ENCODE measurements around the gene PACS2.
"Not testable (repeated sequence)": the region's sequence is repeated elsewhere in the genome, so short reads cannot be mapped to it uniquely, and the experiment has no call there.

The PACS2 gene

DNA sequence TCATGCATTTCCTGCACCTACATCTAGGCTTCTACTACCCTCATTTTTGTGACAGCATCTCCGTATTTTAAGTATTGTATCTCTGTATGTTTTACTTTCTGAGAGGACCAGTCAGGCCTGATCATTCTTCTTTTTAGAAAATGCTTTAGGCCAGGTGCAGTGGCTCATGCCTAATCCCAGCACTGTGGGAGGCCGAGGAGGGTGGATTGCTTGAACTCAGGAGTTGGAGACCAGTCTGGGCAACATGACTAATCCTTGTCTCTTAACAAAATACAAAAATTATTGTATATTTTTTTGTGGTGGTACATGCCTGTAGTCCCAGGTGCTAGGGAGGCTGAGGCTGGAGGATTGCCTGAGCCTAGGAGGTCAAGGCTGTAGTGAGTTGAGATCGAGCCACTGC lies 36.9 kb downstream of the PACS2 start:
- DNase-seq (ENCODE audit: low spot score) = no peak

DNA sequence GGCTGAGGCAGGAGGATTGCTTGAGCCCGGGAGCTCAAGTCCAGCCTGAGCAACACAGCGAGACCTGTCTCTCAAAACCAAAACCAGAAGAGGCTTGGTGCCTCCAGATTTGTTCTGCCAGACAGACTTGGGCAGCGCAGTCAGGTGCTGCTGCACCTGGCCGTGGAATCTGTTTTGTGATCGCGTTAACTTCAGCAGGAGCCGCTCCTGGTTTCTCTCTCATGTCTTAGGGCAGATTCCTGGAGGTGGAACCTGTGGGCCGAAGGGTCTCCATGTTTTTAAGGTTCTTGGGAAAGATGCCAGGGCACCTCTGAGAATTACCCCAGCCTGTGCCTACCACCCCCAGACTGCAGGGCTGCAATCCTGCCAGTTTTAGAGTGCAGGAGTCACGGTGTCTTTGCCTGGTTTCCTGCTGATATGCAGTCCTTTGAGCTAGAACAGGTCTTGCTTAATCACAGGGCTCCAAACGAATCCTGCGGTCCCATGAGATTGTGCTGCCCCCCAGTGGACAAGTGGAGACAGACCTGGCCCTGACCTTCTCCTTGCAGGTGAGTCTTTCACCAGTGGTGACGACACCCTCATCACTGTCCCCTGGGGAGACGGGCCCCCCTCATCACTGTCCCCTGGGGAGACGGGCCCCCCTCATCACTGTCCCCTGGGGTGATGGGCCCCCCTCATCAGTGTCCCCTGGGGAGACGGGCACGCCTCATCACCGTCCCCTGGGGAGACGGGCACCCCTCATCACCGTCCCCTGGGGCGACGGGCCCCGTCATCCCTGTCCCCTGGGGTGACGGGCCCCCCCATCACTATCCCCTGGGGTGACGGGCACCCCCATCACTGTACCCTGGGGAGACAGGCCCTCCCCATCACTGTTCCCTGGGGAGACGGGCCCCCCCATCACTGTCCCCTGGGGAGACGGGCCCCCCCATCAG lies 37.6 kb downstream of the PACS2 start:
- peak; percentile 95 for DNase-seq (ENCODE audit: low spot score)

DNA sequence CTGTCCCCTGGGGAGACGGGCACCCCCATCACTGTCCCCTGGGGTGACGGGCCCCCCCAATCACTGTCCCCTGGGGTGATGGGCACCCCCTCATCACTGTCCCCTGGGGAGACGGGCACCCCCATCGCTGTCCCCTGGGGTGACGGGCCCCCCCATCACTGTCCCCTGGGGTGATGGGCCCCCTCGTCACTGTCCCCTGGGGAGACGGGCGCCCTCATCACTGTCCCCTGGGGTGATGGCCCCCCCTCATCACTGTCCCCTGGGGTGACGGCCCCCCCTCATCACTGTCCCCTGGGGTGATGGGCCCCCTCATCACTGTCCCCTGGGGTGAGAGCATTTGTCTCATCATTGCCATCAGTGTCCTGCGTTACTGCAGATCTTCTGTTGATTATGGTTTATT lies 38.6 kb downstream of the PACS2 start:
- DNase-seq (ENCODE audit: low spot score) = no peak

DNA sequence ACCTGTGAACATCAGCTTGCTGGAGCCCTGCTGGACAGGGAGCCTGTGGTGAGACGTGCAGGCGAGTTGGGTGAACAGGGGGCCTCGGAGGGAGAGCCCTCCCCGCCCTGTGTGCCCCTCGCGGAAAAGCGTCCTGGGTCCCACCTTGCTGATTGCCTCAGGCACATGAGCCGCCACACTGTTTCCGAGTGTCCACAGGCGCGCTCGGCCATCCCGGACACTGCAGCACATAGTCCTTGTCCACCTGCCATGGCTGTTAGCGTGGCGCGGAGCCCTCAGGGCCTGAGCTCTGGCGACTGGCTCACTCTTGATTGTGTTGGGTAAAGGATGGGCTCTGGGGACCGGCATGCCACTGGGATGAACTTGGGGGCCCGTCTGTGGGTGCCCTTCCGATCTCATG lies 40.0 kb downstream of the PACS2 start:
- DNase-seq (ENCODE audit: low spot score) = no peak

DNA sequence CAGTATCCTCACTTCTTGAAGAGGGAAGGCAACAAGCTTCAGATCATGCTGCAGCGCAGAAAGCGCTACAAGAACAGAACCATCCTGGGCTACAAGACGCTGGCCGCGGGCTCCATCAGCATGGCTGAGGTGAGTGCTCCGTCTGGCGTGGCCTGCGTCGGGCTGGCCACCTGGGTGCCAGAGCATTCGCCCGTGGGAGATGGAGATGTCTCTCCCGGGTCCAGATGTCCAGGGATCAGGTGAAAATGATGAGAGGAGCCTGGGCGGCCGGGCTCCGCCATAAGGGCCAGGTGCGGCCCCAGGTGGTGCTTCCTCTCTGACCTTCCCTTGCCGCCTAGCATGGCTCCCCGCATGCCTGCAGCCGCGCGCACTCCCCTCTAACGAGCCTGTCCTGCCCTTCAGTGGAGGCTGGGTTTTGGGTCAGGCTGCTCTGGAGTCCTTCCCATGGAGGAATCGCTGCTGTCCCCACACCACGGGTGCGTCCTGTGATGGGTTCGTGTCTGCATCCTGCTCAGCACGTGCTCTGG lies 40.6 kb downstream of the PACS2 start:
- DNase-seq (ENCODE audit: low spot score) = no peak

DNA sequence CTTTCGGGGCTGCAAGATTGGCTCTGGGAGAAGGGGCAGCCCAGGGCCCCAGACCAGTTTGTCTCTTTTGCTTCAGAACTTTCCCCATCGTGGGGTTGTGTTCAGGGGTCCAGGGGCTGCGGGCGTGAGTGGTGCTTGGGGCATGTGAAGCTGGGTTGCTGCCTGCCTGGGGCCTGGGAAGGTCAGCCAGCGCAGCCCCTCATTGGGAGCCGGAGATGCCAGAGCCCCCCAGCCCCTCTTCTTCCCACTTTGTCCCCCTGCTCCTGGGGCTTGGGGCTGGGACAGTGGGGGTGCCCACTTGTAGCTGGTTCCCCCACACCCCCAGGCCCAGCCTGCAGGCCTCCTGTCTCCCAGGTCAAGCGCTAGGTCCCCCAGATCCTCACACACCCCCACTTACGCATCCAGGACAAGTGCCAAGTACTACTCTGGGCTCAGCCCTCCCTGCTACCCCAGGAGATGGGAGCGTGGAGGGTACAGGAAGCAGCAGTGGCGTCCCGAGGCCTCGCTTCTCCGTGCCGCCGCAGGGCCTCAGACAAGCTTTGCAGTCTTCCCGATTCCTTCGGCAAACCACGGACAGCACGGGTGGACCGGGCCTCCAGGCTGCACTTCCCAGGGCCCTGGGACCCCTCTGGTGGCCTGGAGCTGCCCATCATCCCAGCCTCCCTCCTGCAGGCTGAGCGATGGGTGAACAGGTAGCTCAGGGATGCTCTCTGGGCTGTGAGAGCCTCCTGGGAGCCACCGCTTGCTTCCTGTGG lies 41.5 kb downstream of the PACS2 start:
- DNase-seq (ENCODE audit: low spot score) = no peak

DNA sequence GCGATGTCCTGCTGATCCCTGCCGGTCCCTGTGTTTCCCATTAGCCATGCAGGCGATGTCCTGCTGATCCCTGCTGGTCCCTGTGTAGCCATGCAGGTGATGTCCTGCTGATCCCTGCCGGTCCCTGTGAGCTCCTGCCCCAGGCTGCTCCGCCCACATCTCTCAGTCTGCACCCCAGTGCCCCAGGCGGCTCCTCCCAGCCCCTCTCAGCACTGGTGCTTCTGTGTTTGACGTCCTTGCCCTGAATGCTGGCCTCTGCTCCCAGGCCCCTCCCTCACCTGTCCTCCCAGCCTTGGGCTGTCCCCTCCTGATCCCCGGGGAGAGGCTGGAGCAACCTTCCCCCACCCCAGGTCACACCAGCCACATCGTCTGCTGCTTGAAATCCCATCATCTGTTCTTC lies 42.4 kb downstream of the PACS2 start:
- DNase-seq (ENCODE audit: low spot score) = no peak

DNA sequence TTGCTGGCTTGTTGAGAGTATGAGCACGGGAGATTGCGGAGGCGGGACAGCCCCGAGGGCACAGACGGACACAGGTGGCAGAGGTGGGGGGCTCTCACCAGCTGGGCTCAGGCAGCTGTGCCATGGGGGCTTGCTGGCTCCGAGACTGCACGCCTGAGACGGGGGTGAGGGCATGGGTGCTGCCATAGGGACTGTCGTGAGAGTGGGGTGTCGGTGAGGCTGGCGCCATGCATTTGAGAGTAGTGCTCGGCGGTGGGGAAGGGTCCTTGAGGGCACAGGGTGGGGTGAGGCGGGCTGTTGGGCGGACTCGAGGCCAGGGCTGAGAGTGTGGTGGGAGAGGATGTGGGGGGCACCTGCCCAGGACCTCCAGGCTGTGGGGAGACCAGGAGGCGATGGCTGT lies 43.1 kb downstream of the PACS2 start:
- DNase-seq (ENCODE audit: low spot score) = no peak

DNA sequence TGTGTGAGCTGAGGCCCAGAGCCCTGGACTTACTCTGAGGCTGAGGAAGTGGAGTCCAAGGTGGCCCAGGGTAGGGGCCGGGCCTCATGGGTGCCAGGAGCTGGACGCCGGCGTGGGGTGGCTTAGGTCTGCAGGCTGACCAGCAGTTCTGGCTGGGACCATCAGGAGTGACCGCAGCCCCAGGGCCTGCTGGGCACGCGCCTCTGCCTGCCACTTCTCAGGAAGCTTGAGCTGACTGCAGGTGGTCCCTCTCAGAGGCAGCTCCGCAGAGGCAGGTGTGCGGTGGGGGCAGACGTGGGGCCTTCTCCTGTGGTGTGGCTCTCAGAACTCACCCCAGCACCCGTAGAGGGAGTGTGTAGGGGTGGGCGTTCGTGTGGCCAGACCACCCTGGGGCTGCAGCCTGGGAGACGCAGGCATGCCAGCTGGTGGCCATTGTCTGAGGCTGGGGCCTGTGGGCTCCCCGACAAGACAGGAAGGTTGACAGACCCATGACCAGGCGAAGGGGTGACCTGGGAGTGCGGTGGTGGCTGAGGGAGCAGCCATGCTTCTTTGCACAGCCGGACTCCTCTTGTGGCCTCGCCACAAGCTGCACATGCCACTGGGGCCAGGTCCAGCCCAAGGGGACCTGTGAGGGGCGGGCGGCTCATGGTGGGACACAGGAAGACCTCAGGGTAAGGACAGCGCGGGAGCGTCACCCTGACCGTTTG lies 43.7 kb downstream of the PACS2 start:
- DNase-seq (ENCODE audit: low spot score) = no peak

DNA sequence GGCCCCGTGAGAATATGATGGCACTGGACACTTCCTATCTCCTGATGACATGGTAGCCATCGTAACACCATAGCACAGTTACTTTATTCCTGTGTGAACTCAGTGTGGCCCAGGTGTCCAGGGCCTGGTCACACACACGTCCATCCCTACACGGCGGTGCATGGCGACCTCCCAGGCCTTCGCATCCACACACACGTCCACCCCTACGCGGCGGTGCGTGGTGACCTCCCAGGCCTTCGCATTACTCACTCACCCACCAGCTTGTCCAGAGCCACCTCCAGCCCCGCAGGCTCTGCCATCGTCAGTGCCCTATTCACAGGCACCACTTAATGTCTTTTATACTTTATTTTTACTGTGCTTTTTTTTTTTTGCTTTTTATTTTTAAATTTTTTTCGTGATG lies 44.4 kb downstream of the PACS2 start:
- DNase-seq (ENCODE audit: low spot score) = no peak

DNA sequence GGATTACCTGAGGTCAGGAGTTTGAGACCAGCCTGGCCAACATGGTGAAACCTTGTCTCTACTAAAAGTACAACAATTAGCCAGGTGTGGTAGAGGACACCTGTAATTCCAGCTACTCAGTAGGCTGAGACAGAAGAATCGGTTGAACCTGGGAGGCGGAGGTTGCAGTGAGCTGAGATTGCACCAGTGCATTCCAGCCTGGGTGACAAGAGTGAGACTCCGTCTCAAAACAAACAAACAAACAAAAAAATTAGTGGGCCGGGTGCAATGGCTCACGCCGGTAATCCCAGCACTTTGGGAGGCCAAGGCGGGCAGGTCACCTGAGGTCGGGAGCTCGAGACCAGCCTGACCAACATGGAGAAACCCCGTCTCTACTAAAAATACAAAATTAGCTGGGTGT lies 46.9 kb downstream of the PACS2 start:
- not testable (repeated sequence) for DNase-seq (ENCODE audit: low spot score)

DNA sequence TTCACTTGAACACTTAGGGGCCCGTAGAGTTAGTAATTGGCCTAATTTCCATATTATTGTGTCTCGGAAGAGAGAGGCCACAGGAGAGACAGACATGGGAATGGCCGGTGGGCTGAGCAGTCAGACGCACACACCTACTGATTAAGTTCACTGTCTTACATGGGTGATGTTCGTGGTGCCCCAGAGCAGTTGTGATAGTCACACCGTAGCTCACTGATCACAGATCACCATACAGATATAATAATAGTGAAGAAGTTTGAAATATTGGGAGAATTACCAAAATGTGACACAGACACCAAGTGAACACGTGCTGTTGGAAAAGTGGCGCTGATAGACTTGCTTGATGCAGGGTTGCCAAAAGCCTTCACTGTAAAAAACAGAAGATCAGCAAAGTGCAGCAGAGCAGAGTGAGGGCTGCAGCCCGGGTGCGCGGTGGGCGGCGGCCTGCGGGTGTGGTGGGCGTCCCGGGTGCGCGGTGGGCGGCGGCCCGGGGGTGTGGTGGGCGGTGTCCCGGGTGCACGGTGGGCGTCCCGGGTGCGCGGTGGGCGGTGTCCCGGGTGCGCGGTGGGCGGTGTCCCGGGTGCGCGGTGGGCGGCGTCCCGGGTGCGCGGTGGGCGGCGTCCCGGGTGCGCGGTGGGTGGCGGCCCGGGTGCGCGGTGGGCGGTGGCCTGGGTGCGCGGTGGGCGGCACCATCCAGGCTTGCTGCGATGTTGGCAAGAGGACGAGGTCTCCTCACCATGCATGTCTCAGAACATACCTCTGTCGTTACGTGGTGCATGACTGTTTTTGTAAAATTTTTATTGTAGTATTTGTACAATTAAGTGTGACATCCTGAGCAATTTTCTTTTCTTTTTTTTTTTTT lies 49.5 kb downstream of the PACS2 start:
- DNase-seq (ENCODE audit: low spot score) = no peak

DNA sequence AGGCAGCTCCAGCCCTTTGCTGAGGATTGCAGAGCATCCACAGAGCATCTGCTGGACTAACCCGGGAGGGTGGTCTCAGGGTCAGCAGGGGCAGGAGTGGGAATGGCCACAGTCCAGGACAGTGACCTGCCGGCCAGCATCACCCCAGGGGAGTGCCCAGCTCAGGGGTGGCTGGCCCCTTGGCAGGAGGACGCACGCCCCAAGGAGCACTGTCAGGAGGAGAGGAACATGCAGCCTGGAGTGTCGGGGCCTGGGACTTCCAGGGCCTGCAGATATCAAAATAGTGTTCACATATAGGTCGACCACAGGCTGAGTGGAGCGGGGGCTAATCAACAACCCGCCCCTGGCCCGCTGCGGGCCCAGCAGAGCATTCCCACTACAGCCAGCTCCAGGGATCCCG lies 50.6 kb downstream of the PACS2 start:
- no peak for DNase-seq (ENCODE audit: low spot score)

DNA sequence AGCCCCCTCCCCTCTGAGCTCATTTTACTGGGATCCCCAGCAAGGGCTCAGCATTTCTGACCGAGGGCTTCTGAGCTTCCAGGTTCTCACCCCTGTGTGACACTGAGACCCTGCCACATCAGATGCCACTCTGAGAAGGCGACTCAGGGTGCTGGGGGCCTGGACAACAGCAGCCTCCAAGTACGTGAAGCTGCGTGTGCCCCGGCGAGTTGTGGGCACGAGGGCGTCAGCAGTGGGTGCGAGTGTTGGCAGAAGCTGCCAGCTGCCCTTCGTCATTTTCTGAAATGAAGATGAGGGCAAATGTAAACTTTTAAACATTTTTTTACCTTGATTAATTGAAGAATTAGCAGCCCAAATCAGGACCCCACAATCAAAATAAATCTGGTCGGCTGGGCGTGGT lies 51.1 kb downstream of the PACS2 start:
- DNase-seq (ENCODE audit: low spot score) = no peak

DNA sequence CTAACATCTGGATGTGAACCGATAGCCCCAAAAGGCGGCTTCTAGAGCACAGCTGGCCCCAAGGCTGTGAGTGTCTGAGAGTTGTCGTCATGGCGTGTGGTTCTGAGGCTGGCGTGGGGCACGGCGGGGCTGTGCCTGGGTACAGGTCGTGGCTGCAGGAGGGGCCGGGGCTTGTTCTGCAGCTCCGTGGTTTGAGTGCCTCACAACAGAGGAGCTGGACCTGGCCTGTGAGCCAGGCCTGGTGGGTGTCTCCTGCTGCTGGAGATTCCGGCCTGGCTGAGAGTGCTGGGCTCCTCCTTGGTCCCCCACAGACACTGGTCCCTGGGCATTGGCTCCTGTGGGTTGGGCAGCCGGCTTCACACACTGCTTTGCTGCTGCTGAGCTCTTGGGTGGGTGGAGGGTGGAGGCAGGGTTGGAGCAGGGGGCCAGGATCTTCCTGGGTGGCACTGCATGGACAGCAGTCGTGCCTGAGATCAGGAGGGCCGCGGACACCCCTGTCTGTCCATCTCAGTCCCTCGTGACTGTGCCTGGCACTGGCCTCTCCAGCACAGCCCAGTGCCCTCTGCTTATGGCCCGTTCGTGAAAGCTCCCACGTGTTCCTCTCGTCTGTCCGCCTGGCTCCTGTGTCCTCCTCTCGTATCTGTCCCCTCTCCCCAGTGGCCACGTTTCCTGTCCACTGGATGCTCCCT lies 52.0 kb downstream of the PACS2 start:
- no peak for DNase-seq (ENCODE audit: low spot score)

DNA sequence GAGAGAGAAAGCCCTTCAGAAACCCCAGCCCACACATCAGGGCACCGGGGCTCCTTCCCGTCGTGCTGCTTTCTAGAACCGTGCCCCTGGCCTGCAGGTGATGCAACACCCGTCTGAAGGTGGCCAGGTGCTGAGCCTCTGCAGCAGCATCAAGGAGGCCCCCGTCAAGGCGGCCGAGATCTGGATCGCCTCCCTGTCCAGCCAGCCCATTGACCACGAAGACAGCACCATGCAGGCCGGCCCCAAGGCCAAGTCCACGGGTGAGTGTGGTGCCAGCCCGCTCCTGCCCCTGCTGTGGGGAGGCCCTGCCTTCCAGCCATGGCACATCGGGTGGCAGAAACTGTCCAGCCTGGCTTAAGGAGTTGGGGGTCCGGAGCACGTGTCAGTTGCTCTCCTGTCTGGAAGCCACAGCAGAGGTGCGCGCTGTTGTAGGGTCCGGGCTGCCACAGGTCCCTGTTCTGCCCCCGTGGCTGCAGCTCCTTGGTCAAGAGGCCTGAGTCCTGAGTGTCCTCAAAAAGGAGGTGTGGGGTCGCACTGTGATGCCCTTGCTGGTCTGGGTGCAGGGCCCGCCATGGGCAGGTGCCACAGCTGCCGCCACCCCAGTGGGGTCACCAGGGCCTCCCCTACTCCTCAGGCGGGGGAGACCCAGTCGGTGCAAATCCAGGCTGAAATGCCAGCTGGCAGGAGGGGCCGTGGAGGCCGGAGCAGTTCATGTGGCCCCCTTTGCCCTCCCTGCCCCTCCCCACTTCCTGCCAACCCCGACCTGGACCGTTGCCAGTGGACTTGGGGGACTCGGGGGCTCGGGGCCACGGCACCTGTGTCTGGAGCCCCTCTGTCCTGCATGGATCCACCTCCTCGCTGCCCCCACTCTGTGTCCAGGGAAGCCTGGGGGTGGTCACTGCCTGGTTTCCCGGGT lies 52.8 kb downstream of the PACS2 start:
- DNase-seq (ENCODE audit: low spot score) = no peak

DNA sequence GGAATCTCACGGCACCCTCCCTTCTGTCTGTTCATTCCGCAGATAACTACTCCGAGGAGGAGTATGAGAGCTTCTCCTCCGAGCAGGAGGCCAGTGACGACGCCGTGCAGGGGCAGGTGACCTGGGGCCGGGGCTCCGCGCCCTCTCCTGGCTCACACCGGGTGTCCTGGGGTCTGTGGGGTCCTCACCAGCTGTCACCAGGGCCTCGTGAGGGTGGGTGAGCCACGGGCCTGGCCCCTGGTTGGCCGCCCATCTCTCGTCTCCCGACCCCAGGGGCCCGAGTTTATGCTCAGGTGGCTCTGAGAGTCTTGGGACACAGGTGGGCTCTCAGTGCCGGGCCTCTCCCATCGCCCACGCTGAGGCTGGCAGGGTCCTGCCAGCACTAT lies 53.5 kb downstream of the PACS2 start:
- DNase-seq (ENCODE audit: low spot score) = no peak

DNA sequence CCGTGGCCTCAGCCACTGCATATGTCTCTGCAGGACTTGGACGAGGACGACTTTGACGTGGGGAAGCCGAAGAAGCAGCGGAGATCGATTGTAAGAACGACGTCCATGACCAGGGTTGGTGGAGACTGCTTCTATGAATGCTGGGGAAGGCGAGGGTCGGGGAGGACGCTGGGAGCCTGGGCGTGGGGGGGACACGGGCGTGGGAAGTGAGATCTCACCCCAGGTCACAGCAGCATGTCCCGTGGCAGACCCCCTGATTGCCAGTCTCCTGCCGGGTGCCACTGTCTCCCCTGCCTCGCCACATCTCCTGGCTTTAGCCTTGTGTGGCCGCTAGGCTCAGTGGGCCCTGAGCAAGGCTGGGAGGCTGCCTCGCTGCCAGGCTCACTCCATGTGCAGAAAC lies 53.9 kb downstream of the PACS2 start:
- no peak for DNase-seq (ENCODE audit: low spot score)

DNA sequence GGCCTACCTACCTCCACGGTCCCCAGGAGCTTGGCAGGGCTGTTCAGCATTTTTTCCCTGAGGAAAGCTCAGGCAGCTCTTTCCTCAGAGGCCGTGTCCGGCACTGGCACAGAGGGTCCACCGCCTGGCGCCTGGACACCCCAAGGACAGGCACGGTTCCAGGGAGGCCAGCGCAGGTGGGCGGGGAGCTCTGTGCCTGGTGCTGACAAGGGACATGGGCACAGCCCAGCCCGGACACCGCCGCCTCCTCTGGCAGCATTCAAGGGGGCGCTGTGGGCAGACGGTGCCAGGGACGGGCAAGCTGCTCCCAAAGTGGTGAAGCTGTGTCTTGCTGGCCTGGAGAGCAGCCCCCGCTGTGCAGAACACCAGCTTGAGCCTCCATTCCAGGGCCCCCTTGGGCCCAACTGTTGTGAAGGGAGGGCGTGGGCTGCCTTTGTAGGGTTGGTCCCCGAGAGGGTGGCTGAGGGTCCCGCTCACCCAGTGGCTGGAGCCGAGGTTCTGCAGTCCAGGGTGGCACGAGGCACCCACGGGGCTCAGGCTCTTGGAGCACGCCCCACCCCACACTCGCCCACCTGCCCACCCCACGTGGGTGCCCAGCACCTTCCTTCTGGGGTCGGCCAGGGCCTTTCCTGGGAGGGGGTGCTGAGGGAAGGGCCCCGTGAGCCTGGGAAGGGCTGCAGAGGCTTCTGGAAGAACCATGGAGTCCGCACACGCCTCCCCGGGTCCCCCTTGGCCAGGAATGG lies 54.5 kb downstream of the PACS2 start:
- DNase-seq (ENCODE audit: low spot score) = no peak

Data from cerebellar cortex (tissue), 1 donor.